OCI-LY1 (cell line): Measurements from ENCODE around the gene SLC2A4.
A peak's percentile ranks its signal among the peaks of the same experiment; 100 is the strongest.

ENCODE experiments used
- H2AFZ ChIP-seq: fragments of 200-600 bp; sonication (generic), shearing (Covaris generic); 2 replicates; pipeline ENCODE4 v1.6.0; 2014; ENCODE audit warnings: antibody characterized with exemption, mild to moderate bottlenecking, low read length
- H3F3A ChIP-seq: fragments of 200-600 bp; sonication (generic), shearing (Covaris generic); 2 replicates; pipeline ENCODE4 v1.6.0; 2014; ENCODE audit warnings: mild to moderate bottlenecking, antibody characterized with exemption, low read length, moderate library complexity; ENCODE audit not compliant: insufficient read depth
- H3K27ac ChIP-seq: fragments of 200-600 bp; sonication (generic); 2 replicates; pipeline ENCODE4 v1.5.1; 2014; ENCODE audit warnings: low read length, mixed run types, mild to moderate bottlenecking, low read depth; ENCODE audit not compliant: poor library complexity, severe bottlenecking
- H3K27me3 ChIP-seq: fragments of 200-600 bp; sonication (generic); 2 replicates; pipeline ENCODE4 v1.6.0; 2014; ENCODE audit warnings: antibody characterized with exemption, mild to moderate bottlenecking, low read length, moderate library complexity; ENCODE audit not compliant: insufficient read depth
- H3K36me3 ChIP-seq: fragments of 200-600 bp; sonication (generic); 2 replicates; pipeline ENCODE4 v1.6.1; 2014; ENCODE audit warnings: mild to moderate bottlenecking, antibody characterized with exemption, low read length, moderate library complexity, mixed read lengths; ENCODE audit not compliant: insufficient read depth
- H3K4me1 ChIP-seq: fragments of 200-600 bp; sonication (generic); 2 replicates; pipeline ENCODE4 v1.5.1; 2014; ENCODE audit warnings: mild to moderate bottlenecking, low read length, moderate library complexity; ENCODE audit not compliant: insufficient read depth, severe bottlenecking
- H3K4me2 ChIP-seq: fragments of 200-600 bp; sonication (generic), shearing (Covaris generic); 2 replicates; pipeline ENCODE4 v1.6.1; 2014; ENCODE audit warnings: low read length
- H3K4me3 ChIP-seq: fragments of 200-600 bp; sonication (generic); 2 replicates; pipeline ENCODE4 v1.5.1; 2014; ENCODE audit warnings: low read length, low read depth, mild to moderate bottlenecking, mixed read lengths; ENCODE audit not compliant: poor library complexity, severe bottlenecking
- H3K79me2 ChIP-seq: fragments of 200-600 bp; shearing (Covaris generic); 2 replicates; pipeline ENCODE4 v1.6.1; 2016; ENCODE audit warnings: mixed run types, low read length, mixed read lengths; ENCODE audit not compliant: insufficient read depth
- H3K9ac ChIP-seq: fragments of 200-600 bp; sonication (generic), shearing (Covaris generic); 2 replicates; pipeline ENCODE4 v1.6.1; 2014; ENCODE audit warnings: mild to moderate bottlenecking, low read length, mixed read lengths
- H3K9me2 ChIP-seq: fragments of 200-600 bp; sonication (generic), shearing (Covaris generic); 2 replicates; pipeline ENCODE4 v1.6.1; 2014; ENCODE audit warnings: low read depth, mild to moderate bottlenecking, low read length, mixed read lengths
- H3K9me3 ChIP-seq: fragments of 200-600 bp; shearing (Covaris generic); 2 replicates; pipeline ENCODE4 v1.6.1; 2014; ENCODE audit warnings: low read length, mixed read lengths
- H4K20me1 ChIP-seq: fragments of 200-600 bp; sonication (generic), shearing (Covaris generic); 2 replicates; pipeline ENCODE4 v1.6.0; 2016; ENCODE audit warnings: mild to moderate bottlenecking, low read length; ENCODE audit not compliant: insufficient read depth
- EZH2 ChIP-seq: fragments of 200-600 bp; sonication (generic), shearing (Covaris generic); IDR thresholded peaks from 2 replicates; pipeline ENCODE4 v1.8.0; 2017; ENCODE audit warnings: borderline replicate concordance, mixed run types, mild to moderate bottlenecking, antibody characterized with exemption, low read length, moderate library complexity, mixed read lengths
- TF ChIP-seq, protein P1 (sequence below): fragments of 200-600 bp; sonication (generic), shearing (Covaris generic); IDR thresholded peaks from 2 replicates; pipeline ENCODE4 v1.5.1; 2017; ENCODE audit warnings: mild to moderate bottlenecking, antibody characterized with exemption, low read length, moderate library complexity, mixed read lengths

SLC2A4 gene

DNA sequence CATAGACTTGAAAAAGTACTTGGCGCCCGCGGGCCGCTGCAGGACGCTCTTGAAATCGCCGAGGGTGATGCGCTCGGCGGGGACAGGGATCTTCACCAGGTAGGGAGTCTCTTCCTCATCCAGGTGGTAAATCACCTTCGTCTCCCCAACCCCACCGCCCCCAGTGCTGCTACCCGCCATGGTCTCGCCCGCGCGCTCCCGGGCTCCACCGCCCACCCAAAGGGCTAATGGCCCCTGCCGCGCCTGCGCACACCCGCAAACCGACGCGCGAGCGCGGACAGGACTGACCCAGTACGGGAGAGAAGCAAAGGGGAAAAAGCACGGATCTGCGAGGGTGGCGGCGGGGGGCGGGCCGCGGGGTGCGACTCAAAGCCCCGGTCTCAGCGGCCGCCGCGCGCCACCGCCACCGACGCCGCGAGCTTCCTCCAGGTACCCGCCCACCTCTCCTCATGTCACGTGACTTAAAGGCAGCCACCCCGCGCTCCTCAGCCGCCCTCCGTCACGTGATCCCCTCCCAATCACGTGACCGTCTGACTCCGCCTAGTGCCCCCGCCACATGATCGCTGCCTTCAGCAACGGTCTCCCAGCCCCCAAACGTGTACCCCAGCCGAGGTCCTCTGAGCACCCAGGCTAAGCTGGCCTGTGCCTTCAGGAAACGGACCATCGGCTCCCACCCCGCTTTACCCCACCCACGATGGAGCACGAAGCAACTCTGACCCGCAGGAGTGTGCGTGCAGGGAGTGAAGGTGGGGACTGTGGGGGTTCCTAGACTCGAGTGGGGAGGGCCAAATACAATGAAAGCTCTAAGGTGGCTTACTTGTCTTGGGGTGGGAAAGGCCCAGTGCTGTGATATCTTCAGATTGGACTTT, 47.2 kb upstream of the SLC2A4 start, which contains the start of gene DVL2:
TSS of gene DVL2 (minus strand) at position 435 of the 869 bp plus-strand sequence. CDS start at position 180, 255 bp downstream.
- Histone ChIP-seq H3F3A (no peaks in the 10 kb centered on the region), H3K9me3 (no peaks in the 10 kb centered on the region), H2AFZ (no peak within 1 kb of the TSS), H3K9ac (peak within 1 kb of the TSS; percentile 91), H3K79me2 (peaks cover 30% of the 10 kb centered on the region), H3K27ac (peak within 1 kb of the TSS; percentile 78), H3K36me3 (peaks cover 56% of the 10 kb centered on the region), H4K20me1 (no peaks in the 10 kb centered on the region), H3K27me3 (no peaks in the 10 kb centered on the region), H3K9me2 (no peaks in the 10 kb centered on the region), H3K4me1 (peaks cover 41% of the 10 kb centered on the region), H3K4me3 (peak within 1 kb of the TSS; percentile 83), H3K4me2 (peak within 1 kb of the TSS; percentile 75)
- TF ChIP-seq EZH2: no peak
- TF ChIP-seq, protein P1, sequence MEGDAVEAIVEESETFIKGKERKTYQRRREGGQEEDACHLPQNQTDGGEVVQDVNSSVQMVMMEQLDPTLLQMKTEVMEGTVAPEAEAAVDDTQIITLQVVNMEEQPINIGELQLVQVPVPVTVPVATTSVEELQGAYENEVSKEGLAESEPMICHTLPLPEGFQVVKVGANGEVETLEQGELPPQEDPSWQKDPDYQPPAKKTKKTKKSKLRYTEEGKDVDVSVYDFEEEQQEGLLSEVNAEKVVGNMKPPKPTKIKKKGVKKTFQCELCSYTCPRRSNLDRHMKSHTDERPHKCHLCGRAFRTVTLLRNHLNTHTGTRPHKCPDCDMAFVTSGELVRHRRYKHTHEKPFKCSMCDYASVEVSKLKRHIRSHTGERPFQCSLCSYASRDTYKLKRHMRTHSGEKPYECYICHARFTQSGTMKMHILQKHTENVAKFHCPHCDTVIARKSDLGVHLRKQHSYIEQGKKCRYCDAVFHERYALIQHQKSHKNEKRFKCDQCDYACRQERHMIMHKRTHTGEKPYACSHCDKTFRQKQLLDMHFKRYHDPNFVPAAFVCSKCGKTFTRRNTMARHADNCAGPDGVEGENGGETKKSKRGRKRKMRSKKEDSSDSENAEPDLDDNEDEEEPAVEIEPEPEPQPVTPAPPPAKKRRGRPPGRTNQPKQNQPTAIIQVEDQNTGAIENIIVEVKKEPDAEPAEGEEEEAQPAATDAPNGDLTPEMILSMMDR: no peak

DNA sequence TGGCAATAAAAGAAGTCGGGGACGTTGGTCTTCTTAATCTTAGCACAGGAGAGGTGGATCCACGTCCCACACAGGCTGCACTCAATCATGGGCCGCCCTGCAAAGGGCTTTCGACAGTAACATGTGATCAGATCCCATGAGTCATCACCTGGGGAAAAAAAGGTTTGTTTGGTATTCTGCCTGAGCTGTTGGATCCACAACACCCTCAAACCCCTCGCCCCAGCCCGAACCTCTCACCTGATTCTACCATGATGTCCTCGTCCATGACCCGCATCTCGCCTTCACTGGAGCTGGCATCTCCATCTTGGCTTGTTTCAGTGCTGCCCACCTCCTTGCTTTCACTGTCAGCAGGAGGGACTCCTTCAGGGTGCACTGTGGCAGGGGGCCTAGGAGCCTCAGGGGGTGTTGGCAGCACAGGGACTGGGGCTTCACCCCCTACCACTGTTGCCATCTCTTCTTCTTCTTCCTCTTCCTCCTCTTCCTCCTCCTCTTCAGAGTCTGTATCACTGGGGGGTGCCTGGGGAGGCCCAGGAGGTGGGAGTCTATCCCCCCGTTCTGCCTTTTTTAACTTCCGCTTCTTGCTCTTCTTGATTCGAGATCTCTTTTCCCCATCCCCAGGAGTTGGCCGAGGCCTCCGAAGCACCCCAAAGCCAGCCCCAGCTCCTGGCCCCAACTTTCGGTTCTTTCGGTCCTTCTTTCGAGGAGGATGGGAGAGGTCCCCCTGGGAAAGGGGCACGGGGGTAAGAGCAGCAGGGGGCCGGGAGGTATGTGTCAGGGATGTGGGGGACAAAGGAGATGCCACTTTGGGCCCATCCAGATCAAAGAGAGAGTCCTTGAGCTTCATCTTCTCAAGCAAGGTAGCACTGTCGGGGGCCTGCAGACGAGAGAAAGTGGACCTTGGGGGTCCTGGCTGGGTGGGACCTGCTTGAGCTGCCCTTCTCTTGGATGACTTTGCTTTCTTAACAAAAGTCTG, 45.5 kb upstream of the SLC2A4 start:
- peak overlapping the region; percentile 78 for H3K27ac ChIP-seq
- H3K4me2 ChIP-seq: peak overlapping the region; percentile 75; the same call in 1 of the 2 replicates
- TF ChIP-seq, protein P1: no peak
- no peak for TF ChIP-seq EZH2

DNA sequence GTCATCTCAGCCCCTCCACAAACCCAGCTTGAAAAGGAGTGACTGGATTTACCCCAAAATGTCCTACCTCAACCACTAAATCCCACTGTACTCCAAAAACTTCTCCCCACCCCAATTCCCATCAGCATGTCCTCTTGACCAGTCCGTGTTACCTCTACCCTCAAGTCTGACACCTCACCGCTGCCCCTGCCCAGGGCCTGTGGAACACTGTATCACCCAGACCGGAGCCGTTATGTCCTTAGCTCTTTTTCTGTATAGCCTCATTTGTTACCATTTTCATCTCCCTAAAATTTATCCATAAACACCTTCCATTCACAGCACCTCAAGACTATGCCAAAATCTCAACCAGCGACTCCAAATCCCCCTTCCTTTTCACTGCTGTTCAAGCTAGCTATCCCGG, 44.7 kb upstream of the SLC2A4 start:
- no peaks in the 10 kb centered on the region for H4K20me1 ChIP-seq
- TF ChIP-seq, protein P1: no peak
- no peaks in the 10 kb centered on the region for H3K9me3 ChIP-seq
- peak overlapping the region; percentile 46 for H3K27ac ChIP-seq
- H3K79me2 ChIP-seq: peaks cover 27% of the 10 kb centered on the region
- no peaks in the 10 kb centered on the region for H3K27me3 ChIP-seq
- peaks cover 51% of the 10 kb centered on the region for H3K36me3 ChIP-seq
- H3F3A ChIP-seq: 0 out of 2 replicates have a peak, but pooled peaks cover 10% of the 10 kb centered on the region
- H2AFZ ChIP-seq: no peak overlapping the region
- peak overlapping the region; percentile 63; the same call in 1 of the 2 replicates for H3K4me2 ChIP-seq
- no peaks in the 10 kb centered on the region for H3K9me2 ChIP-seq
- peaks cover 60% of the 10 kb centered on the region for H3K4me1 ChIP-seq
- H3K9ac ChIP-seq: peak overlapping the region; percentile 100; the same call in 1 of the 2 replicates
- no peak overlapping the region for H3K4me3 ChIP-seq

More for the DNA sequence above, 45.5 kb upstream of the SLC2A4 start:
- Histone ChIP-seq H3K9me3 (no peaks in the 10 kb centered on the region), H3K79me2 (peaks cover 30% of the 10 kb centered on the region), H3K36me3 (peaks cover 51% of the 10 kb centered on the region), H3F3A (0 out of 2 replicates have a peak, but pooled peaks cover 6% of the 10 kb centered on the region), H4K20me1 (no peaks in the 10 kb centered on the region), H3K27me3 (no peaks in the 10 kb centered on the region), H3K4me1 (peaks cover 54% of the 10 kb centered on the region), H3K4me3 (no peak overlapping the region), H2AFZ (no peak overlapping the region), H3K9me2 (no peaks in the 10 kb centered on the region), H3K9ac (no peak overlapping the region; the same call in 1 of the 2 replicates)
